Measurements from ENCODE around the gene DNMT3B.

Gene DNMT3B

DNA sequence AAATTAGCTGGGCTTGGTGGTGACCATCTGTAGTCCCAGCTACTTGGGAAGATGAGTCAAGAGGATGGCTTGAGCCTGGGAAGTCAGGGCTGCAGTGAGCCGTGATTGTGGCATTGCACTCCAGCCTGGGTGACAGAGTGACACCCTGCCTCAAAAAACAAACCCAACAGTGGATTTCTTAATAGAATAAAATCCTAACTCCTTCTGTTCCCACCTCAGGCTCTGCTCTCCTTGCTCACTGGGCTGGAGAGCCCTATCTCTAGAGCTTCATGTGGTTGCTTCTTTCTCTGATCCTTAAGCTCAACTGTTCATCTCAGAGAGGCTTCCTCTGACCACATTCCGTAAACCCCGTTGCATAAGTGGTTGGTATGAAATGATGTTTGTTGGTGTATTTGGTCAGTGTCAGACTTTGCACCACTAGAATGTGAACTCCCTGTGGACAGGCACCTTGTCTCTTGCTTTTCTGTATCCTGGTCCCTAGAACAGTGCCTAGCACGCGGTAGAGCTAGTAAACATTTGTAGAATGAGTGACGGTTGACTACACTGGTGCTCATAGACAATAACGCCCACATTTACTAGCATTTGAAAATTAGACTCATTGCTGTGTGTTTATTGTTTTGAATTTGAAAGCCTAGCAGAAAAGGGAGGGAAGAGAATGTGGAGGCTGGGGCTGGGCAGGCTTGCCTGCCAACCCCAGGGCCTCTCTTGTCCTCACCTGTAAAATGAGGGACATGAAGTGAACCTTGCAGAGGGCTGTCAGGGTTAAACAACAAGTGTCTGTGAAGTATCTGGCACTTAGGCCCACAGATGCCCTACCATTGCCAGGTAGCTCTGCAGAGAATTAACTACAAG, 61.8 kb downstream of the DNMT3B start:
- DNase-seq (ENCODE audit: low read depth): no peak

GRCh38 chr20:32828029-32828680, 66.0 kb downstream of the DNMT3B start:
- DNase-seq (ENCODE audit: low read depth): no peak

DNA sequence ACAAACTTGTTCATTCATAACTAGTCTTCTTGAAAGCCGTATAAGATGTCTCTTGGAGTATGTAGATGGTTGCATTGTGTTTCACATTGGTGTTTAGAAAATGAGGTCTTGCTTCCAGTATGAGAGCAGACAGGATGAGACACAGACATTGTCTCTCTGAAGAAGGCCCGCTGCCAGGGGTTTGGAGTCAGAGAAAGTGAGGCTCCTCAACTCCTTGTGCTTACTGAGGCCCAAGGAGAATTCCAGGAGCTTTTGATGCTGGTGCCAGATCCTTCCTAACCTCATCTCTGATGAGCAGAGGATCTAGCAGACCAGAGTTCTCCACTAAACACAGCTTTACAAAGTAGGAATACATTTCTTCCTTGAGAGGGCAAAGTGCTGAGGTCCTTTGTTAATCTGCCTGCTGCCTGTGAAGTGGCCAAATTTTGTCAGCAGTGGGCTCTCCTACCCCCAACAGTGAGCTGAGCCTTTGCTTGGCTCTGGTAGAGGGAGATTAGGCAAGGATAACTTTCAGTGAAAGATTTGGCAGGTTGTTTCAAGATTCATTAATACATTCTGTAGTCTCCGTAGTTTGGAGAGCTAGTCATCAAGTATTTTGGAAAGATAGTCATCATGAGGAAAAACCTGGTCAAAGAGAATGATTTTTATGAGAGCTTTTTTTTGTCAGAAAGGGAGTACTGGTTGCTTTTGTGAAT, 67.3 kb downstream of the DNMT3B start:
- no peak for DNase-seq (ENCODE audit: low read depth)

GRCh38 chr20:32830437-32830836, 68.3 kb downstream of the DNMT3B start:
- DNase-seq (ENCODE audit: low read depth): no peak

DNA sequence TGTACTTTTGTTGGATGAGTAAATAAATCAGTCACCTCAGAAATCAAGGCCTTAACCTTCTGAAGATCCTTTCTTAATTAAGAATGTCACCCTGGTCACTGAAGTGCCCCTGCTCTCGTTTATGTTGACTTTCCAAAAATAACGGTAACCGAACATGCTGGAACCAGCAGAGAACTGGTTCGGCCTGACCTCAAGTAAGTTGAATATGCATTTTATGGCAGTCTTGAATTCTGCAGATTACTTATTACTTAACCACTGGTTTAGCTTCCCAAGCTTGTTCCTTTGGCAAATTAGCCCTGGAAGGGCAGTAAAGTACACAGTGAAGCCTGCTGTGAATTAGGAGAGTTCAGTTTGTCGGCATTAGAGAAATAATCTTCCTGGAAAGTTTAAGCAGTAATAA, 69.8 kb downstream of the DNMT3B start:
- no peak for DNase-seq (ENCODE audit: low read depth)

DNA sequence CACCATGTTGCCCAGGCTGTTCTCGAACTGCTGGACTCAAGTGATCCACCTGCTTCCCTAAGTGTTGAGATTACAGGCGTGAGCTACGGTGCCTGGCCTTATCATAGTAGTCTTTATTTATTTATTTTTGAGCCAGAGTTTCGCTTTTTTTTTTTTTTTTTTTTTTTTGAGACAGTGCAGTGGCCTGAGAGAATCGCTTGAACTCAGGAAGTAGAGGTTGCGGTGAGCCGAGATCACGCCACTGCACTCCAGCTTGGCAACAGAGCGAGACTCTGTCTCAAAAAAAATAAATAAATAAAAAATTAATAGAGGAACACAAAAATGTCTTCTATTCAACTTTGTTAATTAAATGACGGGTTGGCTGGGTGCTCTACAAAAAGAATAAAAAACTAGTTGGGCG, 70.5 kb downstream of the DNMT3B start:
- no peak for DNase-seq (ENCODE audit: low read depth)

DNA sequence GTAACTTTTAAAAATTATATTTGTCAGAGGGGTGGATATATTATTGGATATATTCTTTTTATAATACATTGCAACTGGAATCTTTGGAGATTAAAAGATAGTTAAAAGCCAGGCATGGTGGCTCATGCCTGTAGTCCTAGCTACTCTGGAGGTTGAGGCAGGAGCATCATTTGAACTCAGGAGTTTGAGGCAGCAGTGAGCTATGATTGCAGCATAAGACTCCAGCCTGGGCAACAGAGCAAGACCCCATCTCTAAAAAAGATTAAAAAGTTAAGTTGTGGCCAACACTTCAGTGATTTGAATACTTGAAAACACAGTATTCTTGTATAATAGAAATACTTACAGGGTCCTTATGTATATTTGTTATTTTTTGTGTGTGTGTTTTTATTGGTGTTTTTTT, 72.8 kb downstream of the DNMT3B start:
- DNase-seq (ENCODE audit: low read depth): no peak

- no peak for DNase-seq (ENCODE audit: low read depth)
These were observed 75.0 kb downstream of the DNMT3B start for GRCh38 chr20:32837157-32837556.

- DNase-seq (ENCODE audit: low read depth): no peak
These were observed 77.2 kb downstream of the DNMT3B start for GRCh38 chr20:32839227-32839981.

DNA sequence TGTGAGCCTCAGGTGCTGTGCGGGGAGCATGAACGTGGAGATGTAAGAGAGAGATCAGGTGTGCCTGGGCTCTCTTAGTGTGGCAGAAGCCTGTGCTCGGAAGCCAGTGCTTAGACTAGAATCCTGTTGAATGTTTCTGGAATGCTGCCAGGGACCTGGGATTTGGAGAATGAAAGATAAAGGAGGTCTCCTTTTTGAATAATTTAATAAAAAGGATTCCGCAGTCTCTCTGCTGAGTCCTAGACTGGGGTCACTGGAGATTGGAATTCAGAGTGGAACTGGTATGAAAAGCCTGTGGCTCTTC, 77.7 kb downstream of the DNMT3B start:
- DNase-seq (ENCODE audit: low read depth): no peak

GRCh38 chr20:32841174-32841573, 79.0 kb downstream of the DNMT3B start:
- DNase-seq (ENCODE audit: low read depth): no peak

- DNase-seq (ENCODE audit: low read depth): no peak
These were observed 79.4 kb downstream of the DNMT3B start for GRCh38 chr20:32841632-32842031.

- no peak for DNase-seq (ENCODE audit: low read depth)
These were observed 80.7 kb downstream of the DNMT3B start for GRCh38 chr20:32842688-32843524.

GRCh38 chr20:32845786-32846185, 83.6 kb downstream of the DNMT3B start:
- no peak for DNase-seq (ENCODE audit: low read depth)

DNA sequence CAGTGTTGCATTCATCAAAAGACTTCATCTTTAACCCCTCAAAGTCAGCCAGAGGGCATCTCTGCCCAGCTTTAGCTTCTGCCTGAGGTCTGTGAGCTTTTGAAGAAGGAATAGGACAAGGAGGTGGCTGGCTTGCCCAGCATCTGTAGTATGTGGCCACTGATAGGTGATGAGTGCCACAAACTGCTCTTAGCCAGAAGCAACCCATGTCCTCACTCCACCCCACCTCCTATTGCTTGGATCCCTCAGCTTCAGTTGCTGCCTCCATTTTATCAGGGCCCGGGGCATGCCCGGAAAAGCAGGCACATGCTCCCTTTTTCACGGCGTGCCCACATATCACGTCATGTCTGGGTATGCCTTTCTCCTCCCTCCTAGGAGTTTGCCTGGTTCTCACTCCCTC, 84.7 kb downstream of the DNMT3B start:
- DNase-seq (ENCODE audit: low read depth): no peak

DNA sequence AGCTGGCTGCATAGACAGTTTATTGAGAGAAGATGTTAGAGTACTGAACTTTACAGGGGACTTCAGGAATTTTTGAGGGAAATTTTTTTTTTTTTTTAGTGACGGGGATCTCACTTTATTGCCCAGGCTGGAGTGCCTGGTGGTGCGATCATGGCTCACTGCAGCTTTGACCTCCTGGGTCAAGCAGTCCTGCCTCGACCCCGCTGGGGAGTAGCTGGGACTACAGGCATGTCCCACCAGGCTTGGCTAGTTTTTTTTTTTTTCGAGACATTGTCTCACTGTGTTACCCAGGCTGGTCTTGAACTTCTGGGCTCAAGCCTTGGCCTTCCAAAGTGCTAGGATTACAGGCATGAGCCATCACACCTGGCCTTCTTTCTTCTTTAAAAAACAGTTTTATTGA, 85.8 kb downstream of the DNMT3B start:
- no peak for DNase-seq (ENCODE audit: low read depth)

DNA sequence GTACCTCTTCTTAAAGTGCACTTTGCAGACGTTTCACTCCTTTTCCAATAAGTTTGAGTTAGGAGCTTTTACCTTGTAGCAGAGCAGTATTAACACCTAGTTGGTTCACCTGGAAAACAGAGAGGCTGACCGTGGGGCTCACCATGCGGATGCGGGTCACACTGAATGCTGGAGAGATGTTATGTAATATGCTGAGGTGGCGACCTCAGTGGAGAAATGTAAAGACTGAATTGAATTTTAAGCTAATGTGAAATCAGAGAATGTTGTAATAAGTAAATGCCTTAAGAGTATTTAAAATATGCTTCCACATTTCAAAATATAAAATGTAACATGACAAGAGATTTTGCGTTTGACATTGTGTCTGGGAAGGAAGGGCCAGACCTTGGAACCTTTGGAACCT, 86.7 kb downstream of the DNMT3B start:
- DNase-seq (ENCODE audit: low read depth): no peak

GRCh38 chr20:32849577-32849976, 87.4 kb downstream of the DNMT3B start:
- DNase-seq (ENCODE audit: low read depth): no peak

DNA sequence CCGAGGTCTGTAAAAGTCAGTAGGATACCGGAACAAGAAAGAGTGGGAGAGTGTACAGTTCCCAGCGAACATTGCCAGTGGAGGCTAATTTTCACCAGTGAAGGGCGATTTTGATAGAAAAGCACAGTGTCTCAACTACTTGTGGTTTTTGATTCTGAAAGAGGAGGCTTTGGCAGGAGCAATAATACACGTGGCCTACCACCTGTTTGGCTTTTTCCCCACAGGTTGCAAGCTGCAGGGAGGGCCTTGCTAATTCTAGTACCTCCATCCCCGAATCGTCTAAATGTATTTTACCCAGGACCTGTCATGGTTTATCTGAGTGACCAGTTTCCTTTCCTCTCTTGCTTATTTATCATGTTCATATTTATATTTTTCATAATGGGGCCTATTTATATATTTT, 93.2 kb downstream of the DNMT3B start:
- no peak for DNase-seq (ENCODE audit: low read depth)

- DNase-seq (ENCODE audit: low read depth): no peak
These were observed 96.0 kb downstream of the DNMT3B start for GRCh38 chr20:32858189-32858588.

All from stimulated activated CD8-positive, alpha-beta memory T cell treated with anti-CD3 and anti-CD28 coated beads, Interleukin-7, amount 100 ng/mL, for 24 hours (primary cell).